ENCODE results near the gene UNC93A.

DNA sequence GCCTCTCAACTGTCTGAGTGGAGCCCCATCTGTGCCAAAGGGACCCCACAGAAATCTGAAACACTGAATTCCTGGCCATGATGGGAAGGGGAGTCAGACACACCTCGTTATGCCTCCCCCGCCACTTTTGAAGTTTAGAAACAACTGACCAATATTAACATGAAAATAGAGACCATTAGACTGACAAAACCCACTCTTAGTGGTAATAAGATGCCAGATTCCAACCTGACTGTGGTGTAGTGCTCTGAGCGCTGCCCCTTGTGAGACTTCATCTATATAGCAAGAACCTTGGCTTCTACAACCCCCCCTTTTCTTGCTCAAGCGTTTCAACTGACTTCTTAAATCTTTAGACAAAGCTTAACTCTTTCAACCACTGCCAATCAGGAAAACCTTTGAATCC is 46.1 kb upstream of the UNC93A start:
- TF ChIP-seq CBX8 (IDR thresholded peaks at IDR 0.05; ENCODE audit: borderline replicate concordance, extremely low read depth, low read depth, low read length, poor library complexity, severe bottlenecking) (no peak), ZBTB8A (IDR thresholded peaks at IDR 0.05; ENCODE audit: partially characterized antibody) (no peak), NR2C1 (IDR thresholded peaks at IDR 0.05) (no peak), NR2C1 (tag; IDR thresholded peaks at IDR 0.05) (no peak), NR2F6 (CRISPR knock-in tag; IDR thresholded peaks at IDR 0.05) (no peak), KDM4B (IDR thresholded peaks at IDR 0.05; ENCODE audit: borderline replicate concordance in 2 of 2, low read depth in 1 of 2) (no peak)
- TF ChIP-seq, protein P1, sequence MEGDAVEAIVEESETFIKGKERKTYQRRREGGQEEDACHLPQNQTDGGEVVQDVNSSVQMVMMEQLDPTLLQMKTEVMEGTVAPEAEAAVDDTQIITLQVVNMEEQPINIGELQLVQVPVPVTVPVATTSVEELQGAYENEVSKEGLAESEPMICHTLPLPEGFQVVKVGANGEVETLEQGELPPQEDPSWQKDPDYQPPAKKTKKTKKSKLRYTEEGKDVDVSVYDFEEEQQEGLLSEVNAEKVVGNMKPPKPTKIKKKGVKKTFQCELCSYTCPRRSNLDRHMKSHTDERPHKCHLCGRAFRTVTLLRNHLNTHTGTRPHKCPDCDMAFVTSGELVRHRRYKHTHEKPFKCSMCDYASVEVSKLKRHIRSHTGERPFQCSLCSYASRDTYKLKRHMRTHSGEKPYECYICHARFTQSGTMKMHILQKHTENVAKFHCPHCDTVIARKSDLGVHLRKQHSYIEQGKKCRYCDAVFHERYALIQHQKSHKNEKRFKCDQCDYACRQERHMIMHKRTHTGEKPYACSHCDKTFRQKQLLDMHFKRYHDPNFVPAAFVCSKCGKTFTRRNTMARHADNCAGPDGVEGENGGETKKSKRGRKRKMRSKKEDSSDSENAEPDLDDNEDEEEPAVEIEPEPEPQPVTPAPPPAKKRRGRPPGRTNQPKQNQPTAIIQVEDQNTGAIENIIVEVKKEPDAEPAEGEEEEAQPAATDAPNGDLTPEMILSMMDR (IDR thresholded peaks at IDR 0.05 in 2 of 3, conservative IDR thresholded peaks at IDR 0.05 in 1 of 3; ENCODE audit: insufficient read depth in 2 of 3, low read depth in 1 of 3, low read length in 3 of 3), result no peak
